Measurements from ENCODE around the gene SLC66A1. TPM values are rescaled to one million over a fixed set of nuclear protein-coding genes. Genes with fewer than 3 reads are reported as not detected.
A peak's percentile ranks its signal among the peaks of the same experiment; 100 is the strongest.

SLC66A1 gene
- total RNA-seq, 2 experiments from 2014 or later = 2.3 to 3.7 TPM

DNA sequence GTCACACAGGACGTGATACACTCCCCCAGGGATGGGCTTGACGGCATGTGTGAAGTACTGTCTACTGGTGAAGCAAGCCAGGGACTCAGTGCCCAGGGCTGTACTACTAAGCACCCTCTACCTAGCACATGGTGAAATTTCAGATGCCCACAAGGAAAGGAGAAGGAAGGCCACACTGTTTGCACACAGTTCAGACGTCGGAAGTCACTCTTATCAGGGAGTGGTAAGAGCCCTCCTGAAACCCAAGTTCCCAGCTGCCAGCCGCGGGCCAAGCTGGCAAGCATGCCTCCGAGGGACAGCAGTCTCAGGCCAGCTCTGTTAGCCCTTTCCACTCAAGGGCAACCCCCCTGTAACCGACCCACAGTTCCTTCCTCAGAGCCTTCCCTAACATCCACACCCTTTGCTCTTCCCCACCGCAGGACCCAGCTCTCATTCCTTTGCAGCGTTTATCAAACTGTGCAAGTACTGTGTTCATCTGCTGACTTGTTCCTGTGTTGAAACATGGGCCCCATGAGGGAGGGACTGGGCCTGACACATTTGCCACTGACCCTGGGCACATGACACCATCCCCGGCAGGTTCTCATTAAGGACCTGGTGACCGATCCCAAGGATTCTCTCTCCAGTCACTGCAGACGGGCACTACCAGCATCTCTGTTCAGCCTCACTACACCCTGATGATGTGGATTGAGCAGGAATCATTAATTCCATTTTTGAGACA lies 58.5 kb downstream of the SLC66A1 start:
- Mint-ChIP-seq H3K4me3 (peak overlapping the region; percentile 16), H3K4me1 (ENCODE audit: low read depth) (peaks cover 30% of the 10 kb centered on the region), H3K27ac (peak overlapping the region; percentile 24), H3K9me3 (no peaks in the 10 kb centered on the region), H3K27me3 (no peaks in the 10 kb centered on the region), H3K36me3 (ENCODE audit: low read depth) (peaks cover 57% of the 10 kb centered on the region)
- H3K27me3 ChIP-seq (ENCODE audit: control insufficient read depth in 1 of 2, insufficient read depth in 2 of 2, low read length in 2 of 2) = no peaks in the 10 kb centered on the region
- H3K27ac ChIP-seq (ENCODE audit: low read depth in 1 of 2, low read length in 2 of 2) = no peak overlapping the region
- H3K36me3 ChIP-seq (ENCODE audit: insufficient read depth, low read length) = peaks cover 50% of the 10 kb centered on the region
- H3K4me3 ChIP-seq (ENCODE audit: low read length) = no peak overlapping the region
- H3K4me1 ChIP-seq (ENCODE audit: insufficient read depth, low read length) = peaks cover 15% of the 10 kb centered on the region
- DNase-seq (no peak), ATAC-seq (ENCODE audit: poor library complexity) (no peak)
- H3K9me3 ChIP-seq (ENCODE audit: control insufficient read depth in 1 of 2, insufficient read depth in 1 of 2, low read length in 2 of 2) = no peaks in the 10 kb centered on the region
- ChIA-PET CTCF (no interaction called here), POLR2A (no interaction called here)
- TF ChIP-seq, protein P1, sequence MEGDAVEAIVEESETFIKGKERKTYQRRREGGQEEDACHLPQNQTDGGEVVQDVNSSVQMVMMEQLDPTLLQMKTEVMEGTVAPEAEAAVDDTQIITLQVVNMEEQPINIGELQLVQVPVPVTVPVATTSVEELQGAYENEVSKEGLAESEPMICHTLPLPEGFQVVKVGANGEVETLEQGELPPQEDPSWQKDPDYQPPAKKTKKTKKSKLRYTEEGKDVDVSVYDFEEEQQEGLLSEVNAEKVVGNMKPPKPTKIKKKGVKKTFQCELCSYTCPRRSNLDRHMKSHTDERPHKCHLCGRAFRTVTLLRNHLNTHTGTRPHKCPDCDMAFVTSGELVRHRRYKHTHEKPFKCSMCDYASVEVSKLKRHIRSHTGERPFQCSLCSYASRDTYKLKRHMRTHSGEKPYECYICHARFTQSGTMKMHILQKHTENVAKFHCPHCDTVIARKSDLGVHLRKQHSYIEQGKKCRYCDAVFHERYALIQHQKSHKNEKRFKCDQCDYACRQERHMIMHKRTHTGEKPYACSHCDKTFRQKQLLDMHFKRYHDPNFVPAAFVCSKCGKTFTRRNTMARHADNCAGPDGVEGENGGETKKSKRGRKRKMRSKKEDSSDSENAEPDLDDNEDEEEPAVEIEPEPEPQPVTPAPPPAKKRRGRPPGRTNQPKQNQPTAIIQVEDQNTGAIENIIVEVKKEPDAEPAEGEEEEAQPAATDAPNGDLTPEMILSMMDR (IDR thresholded peaks at IDR 0.05) = no peak
- intact Hi-C loops (cut with DNase I, micrococcal nuclease) = no loop called here

DNA sequence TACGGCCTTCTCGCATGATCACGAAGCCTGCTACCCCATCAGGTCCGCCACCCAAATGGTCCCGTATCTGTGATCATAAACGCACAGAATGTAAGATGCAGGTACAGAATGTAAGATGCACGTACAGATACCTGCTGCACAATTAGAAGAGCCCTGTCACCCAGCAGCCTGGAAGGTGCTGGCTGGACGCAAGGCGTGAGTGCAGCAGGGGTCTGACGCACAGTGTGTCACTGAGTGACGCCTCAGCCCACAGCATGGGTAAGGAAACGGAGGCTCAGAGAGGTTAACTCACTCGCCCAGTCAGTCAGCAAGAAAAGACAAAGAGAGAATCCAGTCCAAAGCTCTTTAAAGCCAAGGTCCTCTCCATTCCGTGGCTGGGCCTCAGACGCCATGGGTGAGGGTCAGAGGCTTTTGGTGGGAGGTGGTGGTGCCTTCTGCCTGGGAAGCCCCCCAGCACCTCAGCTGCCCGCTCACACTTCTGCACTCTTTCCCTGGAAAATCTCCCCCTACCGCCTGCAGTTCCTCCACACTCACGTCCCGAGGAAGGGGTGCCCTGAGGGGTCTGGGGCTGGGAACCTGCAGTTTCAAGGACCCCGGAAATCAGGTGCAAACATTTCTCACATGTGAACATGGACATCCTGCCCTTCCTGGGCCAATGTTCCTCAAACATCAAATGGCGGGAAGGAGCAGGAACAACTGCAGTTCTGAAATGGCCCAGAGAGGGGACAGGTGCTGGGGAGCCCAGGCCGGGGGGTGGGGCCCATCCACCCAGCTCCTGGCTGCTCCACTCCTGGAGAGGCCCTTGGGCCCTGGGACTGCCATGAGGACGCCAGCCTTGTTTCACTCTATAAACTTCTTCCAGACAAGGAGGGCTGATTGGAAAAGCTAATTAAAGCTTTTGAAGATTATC lies 59.4 kb downstream of the SLC66A1 start:
- no peak for DNase-seq
- no peak for ATAC-seq (ENCODE audit: poor library complexity)
- Mint-ChIP-seq H3K9me3 (no peaks in the 10 kb centered on the region), H3K4me3 (no peak overlapping the region), H3K27me3 (no peaks in the 10 kb centered on the region), H3K36me3 (ENCODE audit: low read depth) (peaks cover 57% of the 10 kb centered on the region), H3K4me1 (ENCODE audit: low read depth) (peaks cover 32% of the 10 kb centered on the region), H3K27ac (peak overlapping the region; percentile 47)
- intact Hi-C loops (cut with DNase I, micrococcal nuclease) = no loop called here
- Histone ChIP-seq H3K27me3 (ENCODE audit: control insufficient read depth in 1 of 2, insufficient read depth in 2 of 2, low read length in 2 of 2) (no peaks in the 10 kb centered on the region), H3K4me1 (ENCODE audit: insufficient read depth, low read length) (peaks cover 19% of the 10 kb centered on the region), H3K4me3 (ENCODE audit: low read length) (no peak overlapping the region), H3K9me3 (ENCODE audit: control insufficient read depth in 1 of 2, insufficient read depth in 1 of 2, low read length in 2 of 2) (no peaks in the 10 kb centered on the region), H3K36me3 (ENCODE audit: insufficient read depth, low read length) (peaks cover 59% of the 10 kb centered on the region), H3K27ac (ENCODE audit: low read depth in 1 of 2, low read length in 2 of 2) (no peak overlapping the region)
- TF ChIP-seq, protein P1 (IDR thresholded peaks at IDR 0.05) = no peak
- POLR2A ChIA-PET = no interaction called here
- CTCF ChIA-PET = no interaction called here

GRCh38 chr1:19372136-19372514 lies 60.0 kb downstream of the SLC66A1 start:
- peak overlapping the region; percentile 47 for H3K27ac Mint-ChIP-seq
- H3K4me3 Mint-ChIP-seq = no peak overlapping the region
- Histone ChIP-seq H3K36me3 (ENCODE audit: insufficient read depth, low read length) (peaks cover 65% of the 10 kb centered on the region), H3K27me3 (ENCODE audit: control insufficient read depth in 1 of 2, insufficient read depth in 2 of 2, low read length in 2 of 2) (no peaks in the 10 kb centered on the region), H3K4me3 (ENCODE audit: low read length) (no peak overlapping the region), H3K9me3 (ENCODE audit: control insufficient read depth in 1 of 2, insufficient read depth in 1 of 2, low read length in 2 of 2) (no peaks in the 10 kb centered on the region), H3K27ac (ENCODE audit: low read depth in 1 of 2, low read length in 2 of 2) (no peak overlapping the region), H3K4me1 (ENCODE audit: insufficient read depth, low read length) (peaks cover 21% of the 10 kb centered on the region)
- ChIA-PET POLR2A (no interaction called here), CTCF (no interaction called here)
- peaks cover 25% of the 10 kb centered on the region for H3K4me1 Mint-ChIP-seq (ENCODE audit: low read depth)
- no peak for ATAC-seq (ENCODE audit: poor library complexity)
- H3K27me3 Mint-ChIP-seq = no peaks in the 10 kb centered on the region
- no peaks in the 10 kb centered on the region for H3K9me3 Mint-ChIP-seq
- no peak for DNase-seq
- intact Hi-C loops (cut with DNase I, micrococcal nuclease) = no loop called here
- H3K36me3 Mint-ChIP-seq (ENCODE audit: low read depth) = peaks cover 57% of the 10 kb centered on the region
- TF ChIP-seq, protein P1 (IDR thresholded peaks at IDR 0.05) = no peak
